ENCODE data around the gene CNN2. TPM values are rescaled to one million over a fixed set of nuclear protein-coding genes. Genes with fewer than 3 reads are reported as not detected.

CNN2 gene
- total RNA-seq, 2 experiments from 2014 or later, result 295 to 296 TPM

- Mint-ChIP-seq H3K36me3 (peaks cover 38% of the 10 kb centered on the region), H3K9me3 (ENCODE audit: low read depth) (no peaks in the 10 kb centered on the region), H3K27ac (peak overlapping the region; percentile 49), H3K27me3 (no peaks in the 10 kb centered on the region), H3K4me1 (peaks cover 58% of the 10 kb centered on the region), H3K4me3 (no peak overlapping the region)
- DNase-seq (no peak), ATAC-seq (no peak)
- CTCF ChIA-PET, result interaction anchor here (1.0 to 8.5 kb wide), 5 partner anchors 8 to 208 kb away, joined by 3 to 76 read pairs (median 7); partner anchors contain the start of genes ARHGAP45 and CNN2
Measured at GRCh38 chr19:1035998-1036621, 9.7 kb downstream of the CNN2 start.

- Mint-ChIP-seq H3K4me3 (peak overlapping the region; percentile 50), H3K4me1 (peaks cover 59% of the 10 kb centered on the region), H3K27ac (peak overlapping the region; percentile 79), H3K9me3 (ENCODE audit: low read depth) (no peaks in the 10 kb centered on the region), H3K27me3 (no peaks in the 10 kb centered on the region), H3K36me3 (peaks cover 32% of the 10 kb centered on the region)
- no peak for DNase-seq
- CTCF ChIA-PET, result interaction anchor here (0.9 to 8.5 kb wide), 13 partner anchors 10 to 229 kb away, joined by 3 to 76 read pairs (median 3); partner anchors contain the start of genes ARHGAP45, CNN2, RNU6-2 and TMEM259
- ATAC-seq, result no peak
Measured at GRCh38 chr19:1037621-1038064, 11.2 kb downstream of the CNN2 start.

- DNase-seq (no peak), ATAC-seq (no peak)
- Mint-ChIP-seq H3K9me3 (ENCODE audit: low read depth) (no peaks in the 10 kb centered on the region), H3K4me1 (peaks cover 53% of the 10 kb centered on the region), H3K36me3 (peaks cover 25% of the 10 kb centered on the region), H3K27me3 (no peaks in the 10 kb centered on the region), H3K4me3 (peak overlapping the region; percentile 93), H3K27ac (peak overlapping the region; percentile 79)
- CTCF ChIA-PET, result interaction anchor here (1.0 to 8.5 kb wide), 12 partner anchors 11 to 228 kb away, joined by 3 to 76 read pairs (median 5); partner anchors contain the start of genes ARHGAP45, CNN2, RNU6-2 and TMEM259
Measured at GRCh38 chr19:1038978-1039645, 12.7 kb downstream of the CNN2 start.

- peak; percentile 100 for DNase-seq
- Mint-ChIP-seq H3K4me1 (peaks cover 53% of the 10 kb centered on the region), H3K9me3 (ENCODE audit: low read depth) (no peaks in the 10 kb centered on the region), H3K27me3 (no peaks in the 10 kb centered on the region), H3K27ac (peak within 1 kb of the TSS; percentile 83), H3K36me3 (peaks cover 25% of the 10 kb centered on the region), H3K4me3 (peak within 1 kb of the TSS; percentile 93)
- peak; percentile 95 for ATAC-seq
- CTCF ChIA-PET, result interaction anchor here (0.8 to 8.5 kb wide), 11 partner anchors 12 to 227 kb away, joined by 3 to 76 read pairs (median 5); partner anchors contain the start of genes ARHGAP45, CNN2, RNU6-2 and TMEM259
Measured at GRCh38 chr19:1039646-1040475, 13.5 kb downstream of the CNN2 start, which contains the start of gene ABCA7. Gene ABCA7, plus strand, starts transcription at chr19:1040107. Its CDS starts 1,255 bp downstream, at chr19:1041362.

GRCh38 chr19:1040476-1041271 is 14.3 kb downstream of the CNN2 start:
- CTCF ChIA-PET, result interaction anchor here (0.8 to 8.5 kb wide), 13 partner anchors 10 to 226 kb away, joined by 3 to 76 read pairs (median 5); partner anchors contain the start of genes ARHGAP45, CNN2, RNU6-2 and TMEM259
- Mint-ChIP-seq H3K27ac (peak overlapping the region; percentile 83), H3K27me3 (no peaks in the 10 kb centered on the region), H3K36me3 (peaks cover 25% of the 10 kb centered on the region), H3K9me3 (ENCODE audit: low read depth) (no peaks in the 10 kb centered on the region), H3K4me1 (peaks cover 49% of the 10 kb centered on the region), H3K4me3 (peak overlapping the region; percentile 93)
- ATAC-seq (peak; percentile 67), DNase-seq (peak; percentile 96)

- Mint-ChIP-seq H3K27ac (peak overlapping the region; percentile 83), H3K4me3 (peak overlapping the region; percentile 93), H3K27me3 (no peaks in the 10 kb centered on the region), H3K9me3 (ENCODE audit: low read depth) (no peaks in the 10 kb centered on the region), H3K4me1 (peaks cover 43% of the 10 kb centered on the region), H3K36me3 (peaks cover 19% of the 10 kb centered on the region)
- ATAC-seq (no peak), DNase-seq (no peak)
- CTCF ChIA-PET, result interaction anchor here (0.8 to 8.5 kb wide), 7 partner anchors 10 to 42 kb away, joined by 3 to 76 read pairs (median 4); partner anchors contain the start of genes ARHGAP45 and CNN2
Measured at GRCh38 chr19:1041272-1041834, 14.9 kb downstream of the CNN2 start.

- Mint-ChIP-seq H3K4me1 (peaks cover 39% of the 10 kb centered on the region), H3K36me3 (peaks cover 16% of the 10 kb centered on the region), H3K27me3 (no peaks in the 10 kb centered on the region), H3K27ac (no peak overlapping the region), H3K4me3 (no peak overlapping the region), H3K9me3 (ENCODE audit: low read depth) (no peaks in the 10 kb centered on the region)
- peak; percentile 41 for DNase-seq
- CTCF ChIA-PET, result interaction anchor here (0.9 to 8.5 kb wide), 5 partner anchors 9 to 24 kb away, joined by 3 to 76 read pairs (median 6); partner anchors contain the start of genes ARHGAP45 and CNN2
- no peak for ATAC-seq
Measured at GRCh38 chr19:1041835-1042685, 15.7 kb downstream of the CNN2 start.

- peaks cover 11% of the 10 kb centered on the region for H3K36me3 Mint-ChIP-seq
- H3K9me3 Mint-ChIP-seq (ENCODE audit: low read depth), result no peaks in the 10 kb centered on the region
- CTCF ChIA-PET, result interaction anchor here (0.9 to 8.5 kb wide), 2 partner anchors 15 to 22 kb away, joined by 3 to 76 read pairs; partner anchors contain the start of gene CNN2
- no peaks in the 10 kb centered on the region for H3K27me3 Mint-ChIP-seq
- ATAC-seq (no peak), DNase-seq (peak; percentile 40)
- H3K27ac Mint-ChIP-seq, result no peak overlapping the region
- H3K4me1 Mint-ChIP-seq, result peaks cover 32% of the 10 kb centered on the region
- no peak overlapping the region for H3K4me3 Mint-ChIP-seq
Measured at GRCh38 chr19:1042689-1043511, 16.5 kb downstream of the CNN2 start.

- CTCF ChIA-PET, result no interaction called here
- peaks cover 3% of the 10 kb centered on the region for H3K36me3 Mint-ChIP-seq
- peak; percentile 86 for DNase-seq
Measured at GRCh38 chr19:1045247-1045603, 18.8 kb downstream of the CNN2 start.

GRCh38 chr19:1046117-1046626 is 19.8 kb downstream of the CNN2 start:
- no peak overlapping the region for H3K4me3 Mint-ChIP-seq
- no peak overlapping the region for H3K27ac Mint-ChIP-seq
- CTCF ChIA-PET, result no interaction called here
- no peaks in the 10 kb centered on the region for H3K9me3 Mint-ChIP-seq (ENCODE audit: low read depth)
- peaks cover 3% of the 10 kb centered on the region for H3K36me3 Mint-ChIP-seq
- no peaks in the 10 kb centered on the region for H3K27me3 Mint-ChIP-seq
- H3K4me1 Mint-ChIP-seq, result peaks cover 9% of the 10 kb centered on the region
- ATAC-seq (no peak), DNase-seq (no peak)

More at GRCh38 chr19:1045247-1045603, 18.8 kb downstream of the CNN2 start:
- H3K27me3 Mint-ChIP-seq, result no peaks in the 10 kb centered on the region
- ATAC-seq, result peak; percentile 61
- H3K4me1 Mint-ChIP-seq, result peaks cover 13% of the 10 kb centered on the region
- H3K4me3 Mint-ChIP-seq, result no peak overlapping the region
- H3K9me3 Mint-ChIP-seq (ENCODE audit: low read depth), result no peaks in the 10 kb centered on the region
- H3K27ac Mint-ChIP-seq, result no peak overlapping the region

Data from activated CD8-positive, alpha-beta memory T cell treated with anti-CD3 and anti-CD28 coated beads, Interleukin-2, amount 10 ng/mL, durations not matched to agents 7 days and 5 days (primary cell).